Kidney (tissue), 14 donors: ENCODE data around the gene VPS9D1. TPM values are rescaled to one million over a fixed set of nuclear protein-coding genes. Genes with fewer than 3 reads are reported as not detected.

Source experiments
- DNase-seq, 5 donors: peaks; one replicate each; pipeline ENCODE4 v3.0.0-alpha.2; 2013 to 2020
- FAIRE-seq: peaks from 2 replicates; lab custom pipeline; 2012; peaks lifted over from hg19 to GRCh38; lab: Jason Lieb, UNC
- H3K27ac ChIP-seq, 2 donors: one replicate each; pipeline ENCODE4 v1.7.0; 2013; ENCODE audit warnings: low read depth in 2 of 2, low read length in 2 of 2, inconsistent platforms in 1 of 2
- H3K27me3 ChIP-seq: one replicate; pipeline ENCODE4 v1.7.1; 2013; ENCODE audit warnings: low read length, inconsistent platforms; ENCODE audit not compliant: control insufficient read depth, insufficient read depth
- H3K36me3 ChIP-seq, 3 donors: one replicate each; pipeline versions ENCODE4 v1.7.0 to v1.7.1; 2013; ENCODE audit warnings: low read length in 3 of 3, control low read depth in 1 of 3, inconsistent platforms in 1 of 3; ENCODE audit not compliant: insufficient read depth in 3 of 3, control insufficient read depth in 2 of 3
- H3K4me1 ChIP-seq, 3 donors: one replicate each; pipeline versions ENCODE4 v1.7.0 to v1.7.1; 2013; ENCODE audit warnings: low read length in 3 of 3, inconsistent platforms in 1 of 3, low read depth in 1 of 3; ENCODE audit not compliant: control insufficient read depth in 2 of 3, insufficient read depth in 2 of 3
- H3K4me3 ChIP-seq, 3 donors: one replicate each; pipeline versions ENCODE4 v1.7.0 to v1.8.1; 2013; ENCODE audit warnings: low read length in 3 of 3, control low read depth in 1 of 3, inconsistent platforms in 1 of 3
- H3K9ac ChIP-seq, 3 donors: one replicate each; pipeline versions ENCODE4 v1.7.0 to v1.7.1; 2013; ENCODE audit warnings: low read length in 3 of 3, control low read depth in 1 of 3, inconsistent platforms in 1 of 3
- H3K9me3 ChIP-seq, 3 donors: one replicate each; pipeline versions ENCODE4 v1.7.0 to v1.7.1; 2013; ENCODE audit warnings: low read length in 3 of 3, control low read depth in 1 of 3, inconsistent platforms in 1 of 3; ENCODE audit not compliant: control insufficient read depth in 2 of 3, insufficient read depth in 1 of 3
- CTCF ChIP-seq: IDR thresholded peaks from 3 replicates; pipeline ENCODE4 v1.5.1; 2012; ENCODE audit warnings: mild to moderate bottlenecking, moderate library complexity, borderline replicate concordance; ENCODE audit not compliant: insufficient read depth; ENCODE audit errors: extremely low read depth
- intact Hi-C: fragments of 100-400 bp; cut with DNase I; formaldehyde crosslinking; loops from one replicate; pipeline ENCODE4 v1.11.1; 2022
- polyA plus RNA-seq: library from polyadenylated mRNA; stranded (reverse); fragments of 350-450 nt; fragmentation: Illumina TruSeq; extraction: RNeasy Lipid Tissue Mini Kit (QIAGEN cat#74804); gene quantifications from one replicate; pipeline ENCODE4 v1.2.3, GENCODE V29; 2014; ENCODE audit warnings: low read depth, low replicate concordance; ENCODE audit not compliant: insufficient read depth
- total RNA-seq: library from RNA; stranded (reverse); fragmentation: NEBNext Ultra II Directional; extraction: Animal tissue kit (Norgen Biotek cat#: 25700); gene quantifications from one replicate; pipeline ENCODE4 v1.2.1, GENCODE V29; 2021
- donor health status: control.
- donor health status: control.
- donor health status: control.
- donor health status: control.
- donor health status: control.
- donor health status: DM: yes; HTN: yes; CAD: no.
- donor health status: Normal renal cell carcinoma (clear cell type).

The VPS9D1 gene
- total and polyA plus RNA-seq, 2 donors from 2014 or later: 18.3 to 24.4 TPM

- no peaks in the 10 kb centered on the region for H3K9me3 ChIP-seq
- FAIRE-seq: no peak
- no peak overlapping the region for H3K4me3 ChIP-seq
- no peak overlapping the region for H3K27ac ChIP-seq
- no peaks in the 10 kb centered on the region for H3K27me3 ChIP-seq
- H3K4me1 ChIP-seq: no peaks in the 10 kb centered on the region
- TF ChIP-seq CTCF: no peak
- H3K36me3 ChIP-seq: no peaks in the 10 kb centered on the region
- H3K9ac ChIP-seq: no peak overlapping the region
- no peak for DNase-seq
- intact Hi-C loops: loop anchor here (10.0 kb wide), 1 partner anchor 155 kb away; no protein-coding TSS in a partner anchor
Measured at GRCh38 chr16:89709716-89710432, 10.8 kb downstream of the VPS9D1 start.

GRCh38 chr16:89709166-89709565 lies 11.5 kb downstream of the VPS9D1 start:
- no peak for TF ChIP-seq CTCF
- no peaks in the 10 kb centered on the region for H3K4me1 ChIP-seq
- no peak overlapping the region for H3K9ac ChIP-seq
- no peaks in the 10 kb centered on the region for H3K9me3 ChIP-seq
- DNase-seq (no peak), FAIRE-seq (no peak)
- no peaks in the 10 kb centered on the region for H3K36me3 ChIP-seq
- H3K4me3 ChIP-seq: no peak overlapping the region
- no peaks in the 10 kb centered on the region for H3K27me3 ChIP-seq
- intact Hi-C loops: loop anchor here (10.0 kb wide), 1 partner anchor 156 kb away; no protein-coding TSS in a partner anchor
- no peak overlapping the region for H3K27ac ChIP-seq

- H3K9me3 ChIP-seq: no peaks in the 10 kb centered on the region
- intact Hi-C loops: loop anchor here (10.0 kb wide), 1 partner anchor 156 kb away; no protein-coding TSS in a partner anchor
- no peak for FAIRE-seq
- no peak for TF ChIP-seq CTCF
- no peak overlapping the region for H3K27ac ChIP-seq
- no peak overlapping the region for H3K9ac ChIP-seq
- no peaks in the 10 kb centered on the region for H3K36me3 ChIP-seq
- no peaks in the 10 kb centered on the region for H3K4me1 ChIP-seq
- H3K4me3 ChIP-seq: no peak overlapping the region
- H3K27me3 ChIP-seq: no peaks in the 10 kb centered on the region
- DNase-seq: peak in 1 of 5 donors; percentile 71
Measured at GRCh38 chr16:89708481-89708931, 12.2 kb downstream of the VPS9D1 start.
